Heart left ventricle (tissue), 16 donors: ENCODE results near the gene USP12. TPM values are rescaled to one million over a fixed set of nuclear protein-coding genes. Genes with fewer than 3 reads are reported as not detected.

ENCODE experiments used
- ATAC-seq, 4 donors: fragments of 200-7000 bp; cut with Tn5 transposase; one replicate each; pipeline ENCODE4 v1.9.1; 2020 to 2022; ENCODE audit warnings: moderate library complexity in 4 of 4, mild to moderate bottlenecking in 3 of 4, moderate number of reproducible peaks in 1 of 4
- DNase-seq, 5 donors: peaks; one replicate each; pipeline ENCODE4 v3.0.0-alpha.2; 2020
- H3K27ac ChIP-seq, 12 donors: fragments of 200-600 bp; sonication (generic) in 4 of 12; one replicate each; pipeline versions ENCODE4 v1.5.0 to v1.8.0; 2016 to 2022; ENCODE audit warnings: mild to moderate bottlenecking in 2 of 12
- H3K27me3 ChIP-seq, 9 donors: fragments of 200-600 bp; sonication (generic) in 2 of 9; one replicate each; pipeline versions ENCODE4 v1.5.1 to v1.8.0; 2016 to 2022; ENCODE audit warnings: mild to moderate bottlenecking in 3 of 9
- H3K36me3 ChIP-seq, 9 donors: fragments of 200-600 bp; sonication (generic) in 2 of 9; one replicate each; pipeline versions ENCODE4 v1.5.0 to v1.8.0; 2018 to 2022; ENCODE audit warnings: mild to moderate bottlenecking in 2 of 9
- H3K4me1 ChIP-seq, 12 donors: fragments of 200-600 bp; sonication (generic) in 4 of 12; one replicate each; pipeline versions ENCODE4 v1.5.0 to v1.8.0; 2016 to 2022; ENCODE audit warnings: mild to moderate bottlenecking in 3 of 12
- H3K4me3 ChIP-seq, 12 donors: fragments of 200-600 bp; sonication (generic) in 4 of 12; one replicate each; pipeline versions ENCODE4 v1.5.0 to v1.8.0; 2017 to 2022; ENCODE audit warnings: mild to moderate bottlenecking in 9 of 12, moderate library complexity in 4 of 12
- H3K9me3 ChIP-seq, 12 donors: fragments of 200-600 bp; sonication (generic) in 4 of 12; one replicate each; pipeline versions ENCODE4 v1.5.0 to v1.8.0; 2016 to 2022; ENCODE audit warnings: mild to moderate bottlenecking in 1 of 12
- CTCF ChIP-seq, 12 donors: fragments of 200-600 bp; sonication (generic) in 4 of 12; IDR thresholded peaks; one replicate each; pipeline versions ENCODE4 v1.5.0 to v1.8.0; 2018 to 2022; ENCODE audit warnings: antibody characterized with exemption in 12 of 12, mild to moderate bottlenecking in 5 of 12
- POLR2A ChIP-seq, 2 donors: fragments of 450-650 bp; IDR thresholded peaks; one replicate each; pipeline ENCODE4 v1.6.1; 2017; ENCODE audit warnings: antibody characterized with exemption in 2 of 2, mild to moderate bottlenecking in 2 of 2, moderate library complexity in 2 of 2
- WGBS, 4 donors: extraction: QIAGEN DNeasy Blood & Tissue Kit in 2 of 4; methylation state at CpG; one replicate each; pipeline versions ENCODE4 v1.1.5 to v1.1.7; 2013 to 2018; 5-methylcytosine and 5-hydroxymethylcytosine counted together
- intact Hi-C, 10 donors: fragments of 100-400 bp; cut with DNase I; formaldehyde crosslinking; loops; one replicate each; pipeline versions ENCODE4 v1.11.1 to v1.14.2; 2022
- polyA plus RNA-seq, 2 donors: library from polyadenylated mRNA; stranded (reverse); fragments of 200-250 nt; gene quantifications; one replicate each; pipeline ENCODE4 v1.2.3, GENCODE V29; 2013
- total RNA-seq, 9 donors: library from RNA; depleted of rRNA in 2 of 9; stranded (reverse); fragments of >200 nt in 2 of 9; fragmentation: NEBNext Ultra II Directional in 3 of 9; extraction: Animal tissue kit (Norgen Biotek cat#: 25700) in 3 of 9; gene quantifications; one replicate each; pipeline versions ENCODE4 v1.1.0 to v1.2.4, GENCODE V29; 2016 to 2023
- donor health status: ischemic (EF 13 %, LVEDD 7.1; RV severe dilation, severe dysfunction).
- donor health status: healthy with polysubstance abuse.
- donor health status: DM: no; HTN: yes; CAD: no.
- donor health status: DM: no; HTN: no; CAD: no.
- donor health status: ischemic (EF 25% LVEDD 6.9; RV normal size, moderate dysfunction).
- donor health status: ischemic (EF 25% LVEDD 5.7; RV mildly dilated, moderate dysfunction).
- donor health status: healthy.
- donor health status: DM: yes; HTN: yes; CAD: no.
- donor health status: ischemic (EF 35%, LVEDD 5.7; RV mildly dilated, moderate dysfunction).
- donor health status: nonischemic (EF 11% LVEDD 7.7; RV severe dilation, severe dysfunction).
- donor health status: DM: yes; HTN: yes; CAD: no.
- donor health status: PGD.
- donor health status: ischemic (EF 29% LVEDD 5.4; RV normal size, mild dysfunction).
- donor health status: nonischemic (EF 23%, LVEDD 6.1; RV moderate dilation, normal function).

USP12 gene
- total and polyA plus RNA-seq, 11 donors: 5.1 to 35.4 (median 20.8) TPM

GRCh38 chr13:27128825-27129627, 42.6 kb downstream of the USP12 start:
- peaks cover 0 to 12% (median 0%) of the 10 kb centered on the region in 12 donors for H3K9me3 ChIP-seq
- no peak for TF ChIP-seq POLR2A (IDR thresholded peaks at IDR 0.05)
- no peak for TF ChIP-seq CTCF (IDR thresholded peaks at IDR 0.05)
- H3K4me3 ChIP-seq: no peak overlapping the region
- ATAC-seq (no peak), DNase-seq (no peak)
- 94 to 96% (median 95%) methylated on average over 8 of the region's 8 CpGs for WGBS, 4 donors
- no peaks in the 10 kb centered on the region for H3K36me3 ChIP-seq
- H3K27me3 ChIP-seq: no peaks in the 10 kb centered on the region
- no peak overlapping the region for H3K27ac ChIP-seq
- H3K4me1 ChIP-seq: peaks cover 0 to 53% (median 31%) of the 10 kb centered on the region in 12 donors
- intact Hi-C loops: loop anchor here in 1 of 10 donors (5.0 kb wide), 1 partner anchor 38 kb away; no protein-coding TSS in a partner anchor

- H3K27ac ChIP-seq: no peak overlapping the region
- H3K4me3 ChIP-seq: no peak overlapping the region
- H3K9me3 ChIP-seq: peaks cover 0 to 17% (median 2%) of the 10 kb centered on the region in 12 donors
- TF ChIP-seq POLR2A (IDR thresholded peaks at IDR 0.05) (no peak), CTCF (IDR thresholded peaks at IDR 0.05) (no peak)
- no peak for ATAC-seq
- H3K36me3 ChIP-seq: no peaks in the 10 kb centered on the region
- DNase-seq: no peak
- no peaks in the 10 kb centered on the region for H3K27me3 ChIP-seq
- intact Hi-C loops: loop anchor here in 1 of 10 donors (5.0 kb wide), 1 partner anchor 40 kb away; no protein-coding TSS in a partner anchor
- peaks cover 0 to 42% (median 29%) of the 10 kb centered on the region in 12 donors for H3K4me1 ChIP-seq
These were observed 44.8 kb downstream of the USP12 start for GRCh38 chr13:27126859-27127258.

GRCh38 chr13:27125357-27126282, 46.0 kb downstream of the USP12 start:
- Histone ChIP-seq H3K4me1 (peaks cover 2 to 38% (median 27%) of the 10 kb centered on the region in 12 donors), H3K36me3 (no peaks in the 10 kb centered on the region), H3K4me3 (no peak overlapping the region), H3K9me3 (peaks cover 0 to 17% (median 2%) of the 10 kb centered on the region in 12 donors), H3K27ac (peak overlapping the region in 1 of 12 donors; percentile 29), H3K27me3 (no peaks in the 10 kb centered on the region)
- ATAC-seq (peak in 2 of 4 donors; percentile 25 to 71), DNase-seq (peak in 1 of 5 donors; percentile 43)
- intact Hi-C loops: loop anchor here in 1 of 10 donors (5.0 kb wide), 1 partner anchor 42 kb away; no protein-coding TSS in a partner anchor
- TF ChIP-seq CTCF (IDR thresholded peaks at IDR 0.05) (no peak), POLR2A (IDR thresholded peaks at IDR 0.05) (no peak)
- WGBS, 4 donors: 85 to 87% (median 86%) methylated on average over 17 to 23 of the region's 23 CpGs
